Erythroblast (primary cell): ENCODE data around the gene FOXC2.

Experiments used
- DNase-seq, 2 experiments: peaks; one replicate each; lab custom pipeline; 2025; lab: John Stamatoyannopoulos, UW
- GATA1 ChIP-seq: IDR thresholded peaks from 2 replicates; pipeline ENCODE4 v1.6.1; 2011; ENCODE audit warnings: low read depth, mild to moderate bottlenecking, control low read depth, low read length, moderate library complexity
- POLR2A ChIP-seq: IDR thresholded peaks from 2 replicates; pipeline ENCODE4 v1.6.1; 2011; ENCODE audit warnings: mild to moderate bottlenecking, low read length

Gene FOXC2

DNA sequence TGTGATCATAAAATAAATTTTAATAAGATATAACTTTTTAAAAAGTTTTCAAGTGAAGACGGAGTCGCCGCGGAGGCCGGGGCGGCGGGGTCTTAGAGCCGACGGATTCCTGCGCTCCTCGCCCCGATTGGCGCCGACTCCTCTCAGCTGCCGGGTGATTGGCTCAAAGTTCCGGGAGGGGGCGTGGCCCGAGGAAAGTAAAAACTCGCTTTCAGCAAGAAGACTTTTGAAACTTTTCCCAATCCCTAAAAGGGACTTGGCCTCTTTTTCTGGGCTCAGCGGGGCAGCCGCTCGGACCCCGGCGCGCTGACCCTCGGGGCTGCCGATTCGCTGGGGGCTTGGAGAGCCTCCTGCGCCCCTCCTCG is at the start of gene FOXC2:
Gene FOXC2, plus strand, starts transcription at position 229 of the 365 bp plus-strand sequence. CDS start 507 bp downstream, outside the sequence.
- DNase-seq: peak; percentile 61 to 64
- TF ChIP-seq GATA1: no peak

DNA sequence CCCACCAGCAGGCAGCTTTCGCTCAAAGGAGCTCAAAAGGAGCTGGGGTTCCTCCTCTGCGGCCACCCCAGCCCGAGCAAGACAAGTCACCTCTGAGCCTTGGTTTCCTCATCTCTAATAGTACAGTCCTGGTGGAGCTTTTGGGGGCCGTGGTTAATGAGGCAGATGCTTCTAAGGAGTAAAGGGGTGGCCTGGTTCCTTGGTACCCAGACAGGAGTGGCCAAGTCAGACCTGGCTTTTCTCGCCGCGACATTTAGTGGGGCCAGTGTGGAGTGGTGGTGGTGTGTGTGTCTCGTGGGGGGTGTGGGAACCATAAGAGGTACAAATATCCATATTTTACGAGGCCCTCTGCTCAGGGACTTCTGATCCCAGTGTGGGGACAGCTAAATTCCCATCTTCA is 49.6 kb upstream of the FOXC2 start:
- TF ChIP-seq GATA1 (no peak), POLR2A (no peak)
- no peak for DNase-seq

DNA sequence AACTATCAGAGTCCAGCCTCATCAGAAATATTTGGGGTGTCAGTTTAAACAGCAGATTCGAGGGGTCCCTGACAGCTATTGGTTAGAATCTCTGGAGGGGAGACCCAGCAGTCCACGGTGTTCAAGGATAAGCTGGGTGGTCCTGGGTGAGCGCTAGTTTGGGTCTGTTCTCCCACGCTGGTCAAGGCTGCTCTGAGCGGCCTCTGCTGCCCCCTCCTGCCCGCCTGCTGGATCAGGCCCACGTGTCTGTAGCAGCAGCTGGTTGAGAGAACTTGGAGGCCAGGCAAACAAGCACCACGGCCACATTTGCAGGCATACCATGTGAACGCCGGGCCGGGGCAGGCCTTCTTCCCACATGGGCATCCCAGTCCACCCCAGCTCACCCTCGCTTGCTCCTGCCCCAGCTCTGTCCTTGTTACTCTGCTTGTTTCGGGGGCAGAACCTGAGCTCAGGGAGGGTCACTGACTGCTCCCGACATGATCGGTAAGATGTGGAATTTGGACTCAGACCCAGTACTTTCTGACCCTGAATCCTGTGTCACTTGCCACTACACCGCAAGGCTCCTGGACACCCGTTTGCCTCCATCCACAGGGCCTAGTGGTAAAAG is 48.9 kb upstream of the FOXC2 start:
- no peak for TF ChIP-seq POLR2A
- no peak for TF ChIP-seq GATA1
- DNase-seq: peak; percentile 25 to 45

DNA sequence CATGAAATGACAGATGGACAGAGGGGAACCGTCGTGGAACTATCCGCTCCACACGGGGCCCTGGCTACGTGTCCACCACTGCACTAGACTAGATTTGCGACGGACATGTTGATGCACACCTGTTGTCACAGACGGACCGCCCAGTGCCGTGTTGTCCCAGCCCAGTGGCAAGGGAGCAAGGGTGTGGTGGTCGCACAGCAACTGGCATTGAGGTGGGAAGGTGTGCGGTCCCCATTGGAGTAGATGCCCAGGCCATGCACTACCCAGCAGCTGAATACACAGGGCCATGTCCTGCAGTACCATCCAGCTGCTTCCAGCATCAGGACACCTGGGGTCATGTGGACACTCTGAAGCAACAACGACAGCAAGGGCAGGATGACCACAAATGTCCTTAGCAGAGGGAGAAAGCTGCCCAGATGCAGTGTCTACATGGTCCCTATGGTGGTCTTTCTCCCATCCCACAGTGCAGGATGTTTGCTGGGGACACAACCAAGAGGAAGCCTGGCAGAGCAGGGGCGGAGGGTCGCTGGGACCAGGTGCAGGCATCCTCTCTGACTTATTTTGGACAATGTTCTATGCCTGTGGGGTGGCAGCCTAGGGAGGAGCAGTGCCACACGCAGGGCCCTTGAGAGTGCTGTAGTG is 47.5 kb upstream of the FOXC2 start:
- TF ChIP-seq GATA1: no peak
- no peak for TF ChIP-seq POLR2A
- DNase-seq: no peak

DNA sequence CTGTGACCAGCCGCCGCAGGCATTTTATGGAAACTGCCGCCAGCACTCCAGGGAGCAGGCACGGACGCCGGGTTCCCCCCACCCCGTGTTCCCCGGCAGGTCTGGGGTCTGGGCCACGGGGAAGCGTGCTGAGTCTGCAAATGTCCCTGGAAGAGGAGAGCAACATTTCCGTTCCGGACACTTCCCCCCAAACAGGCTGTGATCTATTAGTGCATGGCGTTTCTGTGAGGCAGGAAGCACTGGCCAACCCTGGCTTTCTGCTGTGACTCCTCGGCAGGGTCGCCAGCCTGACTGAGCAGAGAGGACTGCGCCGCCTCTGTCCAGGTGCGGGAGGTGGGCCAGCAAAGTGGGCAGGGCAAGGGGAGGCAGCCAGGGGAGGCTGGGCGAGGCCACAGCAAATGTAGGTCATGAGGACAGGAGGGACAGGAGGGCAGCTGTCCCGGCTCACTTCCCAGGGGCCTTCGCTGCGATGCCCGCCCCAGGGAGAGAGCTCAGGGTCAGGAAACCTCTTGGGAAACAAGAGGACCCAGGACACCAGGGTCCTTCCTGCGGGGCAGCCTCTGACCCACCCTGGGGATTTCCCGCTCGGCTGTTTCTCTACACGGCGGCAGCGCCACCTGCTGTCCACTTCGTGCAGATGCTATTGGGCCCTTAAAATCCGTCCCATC is 46.8 kb upstream of the FOXC2 start:
- peak; percentile 44 to 73 for DNase-seq
- TF ChIP-seq GATA1: no peak

DNA sequence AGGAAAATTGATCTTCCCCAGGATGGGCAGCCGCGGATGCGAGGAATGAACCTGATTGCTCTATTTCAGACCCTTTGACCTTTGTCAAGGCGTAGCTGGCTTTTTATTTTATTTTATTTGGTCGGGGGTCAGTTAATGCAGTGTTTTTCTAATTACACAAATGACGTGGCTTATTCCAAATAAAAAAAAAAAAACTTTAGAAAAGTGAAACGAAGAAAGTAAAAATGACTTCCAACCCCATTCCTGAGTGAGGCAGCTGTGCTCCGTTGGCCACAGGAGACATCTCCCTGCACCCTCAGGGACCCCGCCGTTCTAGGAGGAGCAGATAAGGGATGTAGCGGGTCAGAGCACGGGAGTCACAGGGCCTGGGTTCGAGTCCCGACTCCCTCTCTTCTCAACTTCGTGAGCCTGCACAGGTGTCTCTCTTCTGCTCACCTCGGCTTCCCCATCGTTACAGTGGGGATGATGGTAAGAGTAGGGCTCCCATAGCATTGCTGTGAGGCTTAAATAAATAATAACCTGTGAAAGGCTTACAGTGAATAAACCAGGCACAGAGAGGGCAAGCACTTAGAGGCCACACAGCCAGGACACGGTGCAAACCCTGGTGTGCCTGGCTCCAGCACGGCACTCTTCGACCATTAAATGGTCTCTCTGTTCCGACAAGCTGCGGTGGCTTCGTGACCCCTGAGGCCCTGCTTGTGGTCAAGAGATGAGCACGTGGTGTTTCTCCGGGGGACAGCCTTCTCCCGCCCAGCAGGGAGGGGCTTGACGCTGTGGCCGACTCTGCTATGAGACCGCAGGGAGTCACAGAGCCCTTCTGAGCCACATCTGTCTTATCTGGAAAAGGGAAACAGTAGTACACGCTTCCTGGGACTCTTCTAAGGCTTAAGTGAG is 46.1 kb upstream of the FOXC2 start:
- no peak for TF ChIP-seq GATA1
- TF ChIP-seq POLR2A: no peak
- no peak for DNase-seq

DNA sequence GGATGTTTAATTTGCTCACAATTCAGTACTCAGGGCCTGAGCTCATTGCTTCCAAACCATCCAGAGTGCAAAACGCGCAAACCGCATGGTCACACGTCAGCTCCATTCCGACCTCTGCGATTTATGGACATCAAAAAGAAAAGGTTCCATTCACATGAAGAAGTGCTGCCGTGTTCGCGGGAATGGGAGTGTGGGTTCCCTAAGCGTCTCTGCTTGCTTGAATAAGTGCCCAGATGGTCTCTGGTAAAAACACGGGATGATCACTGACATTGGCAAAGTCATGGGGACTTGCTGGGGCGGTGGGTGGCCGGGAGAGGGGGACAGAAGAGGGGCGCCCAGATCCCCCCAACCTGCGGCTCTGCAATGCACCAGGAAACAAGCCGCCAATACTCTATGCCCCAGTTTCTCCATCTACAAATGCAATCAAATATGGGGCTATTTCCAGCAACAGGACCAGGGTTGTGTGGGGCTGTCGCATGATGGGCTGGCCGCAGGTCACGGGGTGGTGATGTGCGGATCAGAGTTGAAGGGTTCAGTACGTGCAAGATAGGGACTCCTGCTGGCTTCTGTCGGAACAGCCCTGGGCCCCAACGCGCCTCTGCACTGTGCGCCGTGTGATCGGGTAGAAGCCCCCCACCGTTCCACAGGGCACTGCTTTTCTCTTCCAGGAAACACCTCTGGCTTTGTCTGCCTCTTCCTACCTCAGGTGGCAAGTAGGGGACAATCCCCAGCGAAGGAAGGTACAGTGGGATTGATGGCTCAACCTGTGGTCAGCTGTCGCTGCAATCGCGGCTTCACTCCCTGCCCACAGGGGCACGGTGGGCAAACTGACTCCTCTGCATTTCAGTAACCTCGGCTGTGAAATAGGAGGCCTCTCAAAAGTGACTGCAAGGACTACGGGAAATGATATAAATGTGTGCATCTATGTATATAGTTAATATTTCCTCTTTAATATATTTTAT is 45.1 kb upstream of the FOXC2 start:
- DNase-seq: no peak
- TF ChIP-seq GATA1 (no peak), POLR2A (no peak)

DNA sequence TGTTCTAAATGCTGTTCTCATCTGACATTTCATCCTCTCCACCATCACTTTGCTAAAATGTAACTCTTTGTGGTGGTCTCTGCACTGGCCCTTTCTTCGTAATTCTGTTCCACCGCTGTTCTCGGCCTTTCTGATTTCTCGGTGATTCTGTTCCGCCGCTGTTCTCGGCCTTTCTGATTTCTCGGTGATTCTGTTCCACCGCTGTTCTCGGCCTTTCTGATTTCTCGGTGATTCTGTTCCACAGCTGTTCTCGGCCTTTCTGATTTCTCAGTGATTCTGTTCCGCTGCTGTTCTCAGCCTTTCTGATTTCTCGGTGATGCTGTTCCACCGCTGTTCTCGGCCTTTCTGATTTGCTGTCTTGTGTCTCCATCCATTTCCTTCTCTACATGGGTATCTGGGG is 44.0 kb upstream of the FOXC2 start:
- no peak for DNase-seq
- no peak for TF ChIP-seq POLR2A
- no peak for TF ChIP-seq GATA1

DNA sequence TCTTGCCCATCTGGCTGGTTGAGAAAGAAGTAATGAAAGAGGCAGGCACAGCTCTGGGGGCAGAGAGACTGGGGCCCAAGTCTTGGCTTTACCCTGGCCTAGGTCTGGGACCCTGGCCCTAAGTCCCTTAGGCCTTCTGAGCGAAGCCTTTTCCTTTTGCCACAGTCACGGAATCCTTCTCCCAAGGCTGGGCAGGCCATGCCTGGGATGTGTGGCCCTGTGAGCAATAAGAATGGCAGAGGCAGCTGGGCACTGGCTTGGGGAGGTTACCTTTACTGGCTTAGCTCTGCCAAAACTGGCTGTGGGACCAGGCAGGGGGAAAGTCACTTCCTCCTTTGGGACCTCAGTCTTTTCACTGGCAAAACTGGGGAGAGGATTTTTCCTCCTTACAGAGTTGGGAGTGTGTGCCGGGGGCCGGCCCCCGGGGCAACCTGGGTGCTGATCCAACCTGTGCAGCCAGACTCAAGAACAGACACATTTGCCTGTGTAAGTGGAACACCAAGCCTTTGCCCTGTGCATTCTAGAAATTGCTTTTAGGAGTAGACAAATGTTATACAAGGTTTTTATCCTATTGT is 43.4 kb upstream of the FOXC2 start:
- DNase-seq: no peak
- no peak for TF ChIP-seq GATA1
- TF ChIP-seq POLR2A: no peak

DNA sequence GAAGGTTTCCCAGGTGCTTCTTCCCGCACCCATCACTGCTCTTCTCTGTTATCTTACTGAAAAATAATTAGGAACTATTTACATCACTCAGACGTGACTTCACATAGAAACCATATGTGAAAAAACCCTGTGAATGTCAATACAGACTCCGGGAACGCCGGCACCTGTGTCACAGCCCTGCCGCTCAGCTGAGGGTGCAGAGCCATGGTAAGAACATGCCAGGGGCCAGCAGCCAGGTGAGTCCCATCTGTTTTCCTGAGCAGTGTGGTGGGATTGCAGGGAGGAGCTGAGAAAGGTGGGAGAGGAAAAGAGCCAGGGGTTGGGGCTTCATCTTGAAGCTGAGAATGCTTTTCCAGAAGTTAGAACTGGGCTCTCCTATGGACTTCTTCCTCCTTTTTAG is 42.6 kb upstream of the FOXC2 start:
- TF ChIP-seq GATA1 (no peak), POLR2A (no peak)
- no peak for DNase-seq

DNA sequence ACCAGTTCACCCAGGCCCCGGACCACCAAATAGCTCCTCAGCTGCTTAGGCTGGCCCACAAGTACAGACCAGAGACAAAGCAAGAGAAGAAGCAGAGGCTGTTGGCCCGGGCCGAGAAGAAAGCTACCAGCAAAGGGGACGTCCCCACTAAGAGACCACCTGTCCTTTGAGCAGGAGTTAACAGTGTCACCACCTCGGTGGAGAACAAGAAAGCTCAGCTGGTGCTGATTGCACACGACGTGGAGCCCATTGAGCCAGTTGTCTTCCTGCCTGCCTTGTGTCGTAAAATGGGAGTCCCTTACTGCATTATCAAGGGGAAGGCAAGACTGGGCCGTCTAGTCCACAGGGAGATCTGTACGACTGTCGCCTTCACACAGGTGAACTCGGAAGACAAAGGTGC is 40.9 kb upstream of the FOXC2 start:
- no peak for TF ChIP-seq GATA1
- no peak for DNase-seq

DNA sequence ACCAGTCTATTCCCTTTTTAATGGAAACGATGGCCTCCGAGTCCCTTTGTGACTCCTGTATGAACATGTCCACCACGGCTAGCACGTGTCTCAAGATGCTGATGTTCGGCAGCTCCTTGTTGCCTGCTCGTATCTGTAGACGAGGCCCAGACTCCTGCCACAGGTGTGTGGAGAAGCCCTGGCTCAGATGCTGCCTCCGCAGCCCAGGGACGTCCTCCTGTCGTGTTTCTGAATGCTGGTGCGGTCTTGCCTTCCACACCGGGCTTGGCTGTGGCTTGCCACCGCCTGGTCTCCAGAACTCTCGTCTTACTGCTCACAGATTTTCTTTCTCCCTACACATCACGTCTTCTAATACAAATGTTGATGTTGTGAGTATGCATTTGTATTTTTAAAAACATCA is 39.3 kb upstream of the FOXC2 start:
- no peak for DNase-seq
- TF ChIP-seq GATA1: no peak
- no peak for TF ChIP-seq POLR2A
